ENCODE results near the gene PRKCZ.

- TF ChIP-seq REST (IDR thresholded peaks at IDR 0.05; ENCODE audit: insufficient read depth in 1 of 2, low read depth in 2 of 2, low read length in 2 of 2), result no peak
- no peak for TF ChIP-seq TAF1 (IDR thresholded peaks at IDR 0.05; ENCODE audit: borderline replicate concordance, insufficient read depth, low read length)
- no peak for TF ChIP-seq POLR2AphosphoS5 (IDR thresholded peaks at IDR 0.05; ENCODE audit: low read depth, low read length)
- no peak for TF ChIP-seq SIN3A (IDR thresholded peaks at IDR 0.05; ENCODE audit: borderline replicate concordance, insufficient read depth, low read length)
- no peak for TF ChIP-seq FOXP2 (optimal IDR thresholded peaks at IDR 0.05; ENCODE audit: borderline replicate concordance, extremely low read depth, extremely low read length, insufficient read depth)
These were observed 26.6 kb downstream of the PRKCZ start for GRCh38 chr1:2076826-2077225.

All from PFSK-1 (cell line).